Retinal pigment epithelial cell (primary cell): ENCODE data around the gene NACC2.

Experiments
- DNase-seq: peaks from one replicate; pipeline ENCODE4 v3.0.0-alpha.2; 2010; ENCODE audit warnings: low read depth
- H3K4me3 ChIP-seq: 2 replicates; pipeline ENCODE4 v1.5.1; 2011; ENCODE audit warnings: mild to moderate bottlenecking, low read length, control low read depth, moderate library complexity
- CTCF ChIP-seq: conservative IDR thresholded peaks from 2 replicates; pipeline ENCODE4 v1.5.1; 2011; ENCODE audit warnings: low read depth, low read length, control low read depth, inconsistent platforms

Gene NACC2

GRCh38 chr9:136095070-136096058 is at the start of gene NACC2:
Gene NACC2, minus strand, starts transcription at chr9:136095289. Its CDS starts 44,768 bp downstream, at chr9:136050521.
- H3K4me3 ChIP-seq = peak within 1 kb of the TSS; percentile 67
- no peak for TF ChIP-seq CTCF
- no peak for DNase-seq

GRCh38 chr9:136144450-136144849 is 49.4 kb upstream of the NACC2 start:
- no peak for TF ChIP-seq CTCF
- DNase-seq = no peak
- H3K4me3 ChIP-seq = no peak overlapping the region

GRCh38 chr9:136143215-136144001 is 48.3 kb upstream of the NACC2 start:
- no peak for DNase-seq
- peak; percentile 53 for TF ChIP-seq CTCF
- H3K4me3 ChIP-seq = no peak overlapping the region

GRCh38 chr9:136142859-136143214 is 47.7 kb upstream of the NACC2 start:
- no peak overlapping the region for H3K4me3 ChIP-seq
- TF ChIP-seq CTCF = no peak
- no peak for DNase-seq

- DNase-seq = no peak
- no peak for TF ChIP-seq CTCF
Observed at GRCh38 chr9:136142414-136142796, 47.3 kb upstream of the NACC2 start.

GRCh38 chr9:136141682-136142413 is 46.8 kb upstream of the NACC2 start:
- DNase-seq = no peak
- TF ChIP-seq CTCF = no peak
- no peak overlapping the region for H3K4me3 ChIP-seq

More at GRCh38 chr9:136142414-136142796, 47.3 kb upstream of the NACC2 start:
- H3K4me3 ChIP-seq = no peak overlapping the region
